HUES6 (cell line): Measurements from ENCODE around the gene RASL11A.
"Not testable (repeated sequence)": the region's sequence is repeated elsewhere in the genome, so short reads cannot be mapped to it uniquely, and the experiment has no call there.

Experiments used
- H3K27ac ChIP-seq: 2 replicates; pipeline ENCODE4 v1.7.0; 2013; ENCODE audit warnings: low read depth, mild to moderate bottlenecking, low read length, inconsistent platforms
- H3K27me3 ChIP-seq: 2 replicates; pipeline ENCODE4 v1.6.1; 2013; ENCODE audit warnings: low read length; ENCODE audit not compliant: control insufficient read depth, insufficient read depth
- H3K36me3 ChIP-seq: 2 replicates; pipeline ENCODE4 v1.6.1; 2013; ENCODE audit warnings: low read length; ENCODE audit not compliant: control insufficient read depth, insufficient read depth
- H3K4me1 ChIP-seq: 2 replicates; pipeline ENCODE4 v1.6.1; 2013; ENCODE audit warnings: low read length; ENCODE audit not compliant: control insufficient read depth, insufficient read depth
- H3K4me3 ChIP-seq: 2 replicates; pipeline ENCODE4 v1.5.1; 2013; ENCODE audit warnings: low read depth, low read length
- H3K9ac ChIP-seq: one replicate; pipeline ENCODE4 v1.6.1; 2013; ENCODE audit warnings: mild to moderate bottlenecking, low read length
- H3K9me3 ChIP-seq: 2 replicates; pipeline ENCODE4 v1.6.1; 2013; ENCODE audit warnings: low read depth, low read length; ENCODE audit not compliant: control insufficient read depth, insufficient read depth

RASL11A gene

DNA sequence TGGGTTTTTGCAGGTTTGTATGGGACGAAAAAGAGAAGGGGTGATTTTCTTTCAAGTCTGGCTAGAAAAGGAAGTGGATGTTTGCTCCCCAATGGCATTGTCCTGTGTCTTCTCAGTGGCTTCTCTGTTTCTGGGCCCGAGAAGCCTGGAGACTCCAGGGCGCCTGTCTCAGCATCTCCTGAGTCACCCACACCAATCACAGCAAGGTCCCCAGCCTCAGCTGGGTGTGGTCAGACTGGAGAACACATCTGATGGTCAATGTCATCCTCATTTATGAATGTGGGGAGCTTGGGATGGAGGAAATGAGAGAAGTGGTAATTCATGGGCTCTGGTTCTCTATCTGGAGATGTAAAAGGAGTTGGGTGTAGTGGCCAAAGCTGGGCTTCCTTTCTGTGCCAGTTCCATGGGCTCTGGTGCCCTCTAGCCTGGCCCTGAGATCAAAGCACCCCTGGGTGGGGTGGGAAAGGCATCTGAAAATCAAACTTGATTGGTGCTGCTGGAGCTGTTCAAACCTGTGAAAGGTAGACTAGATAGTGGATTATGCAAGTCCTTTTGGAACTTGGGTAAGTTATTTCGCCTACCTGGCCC is 13.4 kb downstream of the RASL11A start:
- H3K9me3 ChIP-seq, result no peaks in the 10 kb centered on the region
- H3K27ac ChIP-seq, result no peak overlapping the region
- H3K27me3 ChIP-seq, result no peaks in the 10 kb centered on the region
- no peak overlapping the region for H3K9ac ChIP-seq
- no peaks in the 10 kb centered on the region for H3K36me3 ChIP-seq
- H3K4me3 ChIP-seq, result no peak overlapping the region
- H3K4me1 ChIP-seq, result no peaks in the 10 kb centered on the region

DNA sequence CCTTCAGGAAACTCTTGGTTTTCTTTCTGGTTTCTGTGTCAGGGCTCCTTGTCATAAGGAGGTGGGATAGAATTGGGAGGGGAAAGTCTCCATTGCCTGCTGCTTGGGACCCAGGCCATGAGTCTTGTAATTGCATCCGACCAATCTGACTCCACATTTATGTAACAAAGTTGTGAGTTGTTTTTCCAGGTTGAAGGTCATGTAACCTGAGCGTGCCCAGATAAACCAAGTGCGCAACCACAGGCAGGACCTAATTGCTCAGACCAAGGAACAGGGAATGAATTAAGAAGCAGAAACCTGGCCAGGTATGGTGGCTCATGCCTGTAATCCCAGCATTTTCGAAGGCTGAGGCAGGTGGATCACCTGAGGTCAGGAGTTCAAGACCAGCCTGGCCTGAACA is 17.8 kb downstream of the RASL11A start:
- Histone ChIP-seq H3K27me3 (no peaks in the 10 kb centered on the region), H3K9me3 (no peaks in the 10 kb centered on the region), H3K9ac (no peak overlapping the region), H3K36me3 (no peaks in the 10 kb centered on the region), H3K4me3 (no peak overlapping the region), H3K4me1 (no peaks in the 10 kb centered on the region), H3K27ac (no peak overlapping the region)

DNA sequence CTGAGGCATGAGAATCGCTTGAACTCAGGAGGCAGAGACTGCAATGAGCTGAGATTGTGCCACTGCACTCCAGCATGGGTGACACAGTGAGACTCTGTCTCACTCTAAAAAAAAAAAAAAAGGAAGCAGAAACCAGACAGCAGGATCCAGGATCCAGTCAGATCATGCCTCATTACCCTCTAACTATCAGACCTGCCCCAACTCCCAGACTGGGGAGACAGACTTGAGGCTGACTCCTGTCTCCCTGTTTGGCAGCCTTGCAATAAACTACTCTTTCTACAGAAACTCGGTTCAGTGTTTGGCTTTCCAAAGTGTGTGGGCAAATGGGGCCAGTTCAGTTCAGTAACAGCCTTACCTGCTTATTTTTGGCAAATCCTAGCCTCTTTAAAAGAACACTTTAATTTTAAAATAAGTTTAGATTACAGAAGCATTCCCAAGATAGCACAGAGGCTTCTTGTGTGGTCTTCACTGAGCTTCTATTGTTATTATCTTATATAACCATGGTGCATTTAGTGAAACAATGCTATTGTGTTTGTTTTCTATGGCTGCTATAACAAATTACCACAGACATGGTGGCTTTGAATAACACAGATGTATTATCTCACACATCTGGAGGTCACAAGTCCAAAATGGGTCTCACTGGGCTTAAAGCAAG is 18.5 kb downstream of the RASL11A start:
- Histone ChIP-seq H3K36me3 (no peaks in the 10 kb centered on the region), H3K4me3 (no peak overlapping the region), H3K4me1 (no peaks in the 10 kb centered on the region), H3K9ac (no peak overlapping the region), H3K9me3 (no peaks in the 10 kb centered on the region), H3K27ac (no peak overlapping the region), H3K27me3 (no peaks in the 10 kb centered on the region)

DNA sequence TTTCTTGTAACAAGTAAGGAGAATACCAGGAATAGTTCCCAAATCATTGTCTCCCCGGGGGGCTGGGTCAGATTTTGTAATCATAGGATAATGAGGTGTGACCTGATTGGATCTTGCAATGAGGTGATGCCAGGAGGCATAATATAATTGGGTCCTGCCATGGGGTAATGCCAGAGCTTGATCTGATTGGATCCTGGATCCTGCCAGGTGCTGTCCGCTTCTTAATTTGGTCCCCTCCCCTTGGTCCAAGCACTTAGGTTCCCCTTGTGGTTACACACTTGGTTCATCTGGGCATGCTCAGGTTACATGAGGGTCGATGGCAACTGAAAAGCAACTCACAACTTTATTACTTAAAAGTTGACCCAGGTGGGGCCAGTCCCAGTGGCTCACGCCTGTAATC is 20.1 kb downstream of the RASL11A start:
- no peak overlapping the region for H3K27ac ChIP-seq
- H3K27me3 ChIP-seq, result no peaks in the 10 kb centered on the region
- no peaks in the 10 kb centered on the region for H3K4me1 ChIP-seq
- H3K36me3 ChIP-seq, result no peaks in the 10 kb centered on the region
- no peak overlapping the region for H3K4me3 ChIP-seq
- no peaks in the 10 kb centered on the region for H3K9me3 ChIP-seq
- no peak overlapping the region for H3K9ac ChIP-seq

DNA sequence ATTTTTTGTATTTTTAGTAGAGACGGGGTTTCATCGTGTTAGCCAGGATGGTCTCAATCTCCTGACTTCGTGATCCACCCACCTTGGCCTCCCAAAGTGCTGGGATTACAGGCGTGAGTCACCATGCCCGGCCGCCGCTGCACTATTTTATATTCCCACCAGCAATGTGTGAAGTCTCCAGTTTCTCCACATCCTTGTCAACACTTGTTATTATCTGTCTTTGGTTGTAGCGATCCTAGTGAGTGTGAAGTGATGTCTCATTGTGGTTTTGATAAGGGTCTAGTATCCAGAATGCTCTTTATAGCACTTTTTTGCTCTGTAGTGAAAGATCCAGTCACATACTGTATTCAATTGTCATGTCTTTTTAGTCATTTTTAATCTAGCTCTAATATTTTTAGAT is 21.3 kb downstream of the RASL11A start:
- H3K9me3 ChIP-seq, H3K4me1 ChIP-seq, H3K36me3 ChIP-seq, H3K4me3 ChIP-seq, H3K9ac ChIP-seq, H3K27me3 ChIP-seq, H3K27ac ChIP-seq: not testable (repeated sequence)

DNA sequence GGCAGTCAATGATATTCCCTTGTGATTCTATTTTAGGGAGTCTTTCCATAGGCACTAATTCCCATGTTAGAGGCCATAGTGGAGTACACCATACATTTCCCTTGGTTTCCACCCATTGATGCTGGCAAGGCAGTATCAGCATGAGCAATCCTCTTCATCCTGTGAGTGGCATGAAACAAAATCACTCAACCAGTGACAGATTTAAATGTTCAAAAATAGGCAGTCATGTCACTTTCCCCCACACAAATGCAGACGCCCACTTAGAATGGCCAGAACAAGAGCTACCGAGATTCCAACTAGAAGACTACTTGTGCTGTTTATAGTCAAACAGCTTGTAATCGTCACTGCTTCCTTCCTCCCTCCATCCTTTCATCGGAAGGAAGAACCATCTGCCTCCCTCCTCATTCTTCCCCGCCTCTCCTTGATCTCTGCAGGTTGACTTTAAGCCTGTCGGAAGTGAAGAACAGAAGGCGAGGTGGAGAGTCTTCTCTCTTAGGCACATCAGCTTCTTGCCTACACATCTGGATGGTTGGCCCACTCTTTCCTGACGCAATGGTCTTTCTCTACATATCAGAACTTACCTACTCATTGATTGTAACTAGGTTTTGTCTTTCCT is 22.6 kb downstream of the RASL11A start:
- H3K9ac ChIP-seq, result no peak overlapping the region
- no peaks in the 10 kb centered on the region for H3K9me3 ChIP-seq
- H3K27ac ChIP-seq, result no peak overlapping the region
- H3K27me3 ChIP-seq, result no peaks in the 10 kb centered on the region
- no peaks in the 10 kb centered on the region for H3K36me3 ChIP-seq
- no peak overlapping the region for H3K4me3 ChIP-seq
- H3K4me1 ChIP-seq, result no peaks in the 10 kb centered on the region

- no peaks in the 10 kb centered on the region for H3K27me3 ChIP-seq
- no peaks in the 10 kb centered on the region for H3K9me3 ChIP-seq
- H3K27ac ChIP-seq, result no peak overlapping the region
- H3K9ac ChIP-seq, result no peak overlapping the region
- no peaks in the 10 kb centered on the region for H3K4me1 ChIP-seq
- no peaks in the 10 kb centered on the region for H3K36me3 ChIP-seq
- no peak overlapping the region for H3K4me3 ChIP-seq
Measured at GRCh38 chr13:27293873-27294515, 23.4 kb downstream of the RASL11A start.

DNA sequence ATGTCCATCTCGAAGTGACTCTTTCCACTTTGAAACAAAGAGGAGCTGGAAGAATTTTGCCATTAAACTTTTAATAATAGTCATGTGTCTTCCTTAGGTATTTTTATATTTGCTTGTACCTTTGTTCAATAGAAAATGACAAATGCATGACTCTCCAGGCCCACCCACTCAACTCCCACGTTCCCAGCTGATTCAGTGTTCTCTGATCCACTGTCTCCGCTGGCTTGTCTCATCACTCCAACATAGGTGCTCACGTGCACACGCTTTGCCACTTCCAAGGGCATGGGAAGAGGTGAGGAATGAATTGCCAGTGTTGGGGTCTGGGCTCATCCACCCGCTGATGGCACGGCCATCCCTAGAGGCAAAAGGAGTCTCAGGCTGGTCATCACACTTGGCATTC is 24.5 kb downstream of the RASL11A start:
- H3K27ac ChIP-seq, result no peak overlapping the region
- no peaks in the 10 kb centered on the region for H3K27me3 ChIP-seq
- H3K4me3 ChIP-seq, result no peak overlapping the region
- H3K4me1 ChIP-seq, result no peaks in the 10 kb centered on the region
- no peaks in the 10 kb centered on the region for H3K36me3 ChIP-seq
- no peaks in the 10 kb centered on the region for H3K9me3 ChIP-seq
- H3K9ac ChIP-seq, result no peak overlapping the region

DNA sequence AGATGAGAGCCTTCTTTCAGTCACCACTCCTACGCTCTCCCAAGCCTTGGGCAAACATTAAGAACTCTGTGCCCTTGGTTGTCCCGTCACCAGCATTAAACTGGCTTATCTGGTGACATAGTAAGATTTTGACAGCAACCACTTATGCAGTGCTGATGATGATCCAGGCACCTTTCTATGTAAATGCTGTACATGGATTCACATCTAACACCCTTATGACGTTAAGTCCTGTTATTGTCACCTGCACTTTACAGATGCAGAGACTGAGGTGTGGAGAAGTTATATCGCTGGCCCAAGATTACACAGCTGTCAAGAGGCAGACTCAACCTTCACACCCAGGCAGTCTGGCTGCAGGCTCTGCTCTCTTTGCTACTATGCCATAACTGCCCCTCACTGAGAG is 25.0 kb downstream of the RASL11A start:
- no peaks in the 10 kb centered on the region for H3K27me3 ChIP-seq
- no peak overlapping the region for H3K27ac ChIP-seq
- H3K9ac ChIP-seq, result no peak overlapping the region
- H3K4me3 ChIP-seq, result no peak overlapping the region
- no peaks in the 10 kb centered on the region for H3K9me3 ChIP-seq
- H3K4me1 ChIP-seq, result no peaks in the 10 kb centered on the region
- H3K36me3 ChIP-seq, result no peaks in the 10 kb centered on the region

GRCh38 chr13:27296496-27296895 is 25.9 kb downstream of the RASL11A start:
- H3K27ac ChIP-seq, result no peak overlapping the region
- no peak overlapping the region for H3K4me3 ChIP-seq
- H3K9me3 ChIP-seq, result no peaks in the 10 kb centered on the region
- no peaks in the 10 kb centered on the region for H3K4me1 ChIP-seq
- no peaks in the 10 kb centered on the region for H3K36me3 ChIP-seq
- no peaks in the 10 kb centered on the region for H3K27me3 ChIP-seq
- no peak overlapping the region for H3K9ac ChIP-seq

DNA sequence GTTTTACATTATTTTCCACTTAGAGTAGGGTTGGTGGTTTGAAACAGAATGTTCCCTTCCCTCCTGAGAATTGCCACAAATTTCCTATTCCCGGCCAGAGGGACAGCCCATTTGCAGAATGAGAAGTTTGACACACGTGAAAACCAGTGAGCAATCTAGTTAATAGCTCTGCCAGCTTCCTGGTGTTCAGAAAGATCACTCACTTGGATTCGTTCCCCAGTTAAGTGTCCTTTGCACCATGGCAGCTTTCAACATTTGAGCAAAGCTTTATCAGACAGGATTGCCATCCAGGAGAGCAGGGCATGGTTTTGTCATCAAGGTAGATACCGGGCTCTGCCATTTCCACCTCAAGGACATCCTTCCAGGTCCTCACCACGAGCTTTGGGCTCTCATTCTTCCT is 28.2 kb downstream of the RASL11A start:
- Histone ChIP-seq H3K9me3 (no peaks in the 10 kb centered on the region), H3K27ac (no peak overlapping the region), H3K4me3 (no peak overlapping the region), H3K4me1 (no peaks in the 10 kb centered on the region), H3K27me3 (no peaks in the 10 kb centered on the region), H3K9ac (no peak overlapping the region), H3K36me3 (no peaks in the 10 kb centered on the region)
